ENCODE measurements around the gene TGM3. TPM values are rescaled to one million over a fixed set of nuclear protein-coding genes. Genes with fewer than 3 reads are reported as not detected.

TGM3 gene
- total RNA-seq, 1 experiment from 2014 or later = not detected

DNA sequence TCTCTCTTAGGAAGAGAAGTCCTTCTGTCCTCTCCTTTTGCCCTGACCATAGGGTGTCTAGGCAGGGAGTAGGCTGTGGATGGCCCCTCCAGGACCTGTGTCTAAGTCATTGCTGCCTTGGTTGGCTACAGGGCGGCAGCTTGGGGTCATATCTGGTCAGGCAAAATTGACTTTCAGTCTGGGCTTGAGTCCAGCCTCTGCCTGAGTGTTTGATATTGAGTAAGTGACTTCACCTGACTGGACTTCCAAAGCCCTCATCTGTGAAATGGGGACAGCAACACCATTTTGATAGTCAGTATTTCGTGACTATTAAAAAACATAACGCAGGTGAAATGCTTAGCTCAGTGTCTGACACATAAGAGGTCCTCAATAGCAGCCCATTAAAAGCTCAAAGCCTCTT, 4.6 kb downstream of the TGM3 start:
- H3K4me3 Mint-ChIP-seq (ENCODE audit: unreplicated experiment) = no peak overlapping the region
- H3K4me1 Mint-ChIP-seq (ENCODE audit: insufficient read depth, unreplicated experiment) = peaks cover 18% of the 10 kb centered on the region
- TF ChIP-seq, protein P1, sequence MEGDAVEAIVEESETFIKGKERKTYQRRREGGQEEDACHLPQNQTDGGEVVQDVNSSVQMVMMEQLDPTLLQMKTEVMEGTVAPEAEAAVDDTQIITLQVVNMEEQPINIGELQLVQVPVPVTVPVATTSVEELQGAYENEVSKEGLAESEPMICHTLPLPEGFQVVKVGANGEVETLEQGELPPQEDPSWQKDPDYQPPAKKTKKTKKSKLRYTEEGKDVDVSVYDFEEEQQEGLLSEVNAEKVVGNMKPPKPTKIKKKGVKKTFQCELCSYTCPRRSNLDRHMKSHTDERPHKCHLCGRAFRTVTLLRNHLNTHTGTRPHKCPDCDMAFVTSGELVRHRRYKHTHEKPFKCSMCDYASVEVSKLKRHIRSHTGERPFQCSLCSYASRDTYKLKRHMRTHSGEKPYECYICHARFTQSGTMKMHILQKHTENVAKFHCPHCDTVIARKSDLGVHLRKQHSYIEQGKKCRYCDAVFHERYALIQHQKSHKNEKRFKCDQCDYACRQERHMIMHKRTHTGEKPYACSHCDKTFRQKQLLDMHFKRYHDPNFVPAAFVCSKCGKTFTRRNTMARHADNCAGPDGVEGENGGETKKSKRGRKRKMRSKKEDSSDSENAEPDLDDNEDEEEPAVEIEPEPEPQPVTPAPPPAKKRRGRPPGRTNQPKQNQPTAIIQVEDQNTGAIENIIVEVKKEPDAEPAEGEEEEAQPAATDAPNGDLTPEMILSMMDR (IDR thresholded peaks at IDR 0.05; ENCODE audit: unreplicated experiment) = no peak
- H3K27me3 Mint-ChIP-seq (ENCODE audit: insufficient read depth, unreplicated experiment) = peaks cover 25% of the 10 kb centered on the region
- H3K9me3 Mint-ChIP-seq (ENCODE audit: unreplicated experiment) = no peaks in the 10 kb centered on the region
- H3K27ac Mint-ChIP-seq (ENCODE audit: low read depth, unreplicated experiment) = no peak overlapping the region
- no TSS peak for BruUV-seq (replicated peaks)
- POLR2A ChIA-PET = interaction anchor here (0.6 to 3.7 kb wide), 3 partner anchors 14 to 70 kb away, joined by 3 to 14 read pairs (median 3); no protein-coding TSS in a partner anchor
- peak; percentile 23 for DNase-seq (ENCODE audit: unreplicated experiment)
- no peaks in the 10 kb centered on the region for H3K36me3 Mint-ChIP-seq (ENCODE audit: insufficient read depth, unreplicated experiment)
- CTCF ChIA-PET = interaction anchor here (0.7 to 1.3 kb wide), 4 partner anchors 12 to 230 kb away, joined by 3 read pairs; no protein-coding TSS in a partner anchor
- intact Hi-C loops (cut with micrococcal nuclease) = no loop called here

DNA sequence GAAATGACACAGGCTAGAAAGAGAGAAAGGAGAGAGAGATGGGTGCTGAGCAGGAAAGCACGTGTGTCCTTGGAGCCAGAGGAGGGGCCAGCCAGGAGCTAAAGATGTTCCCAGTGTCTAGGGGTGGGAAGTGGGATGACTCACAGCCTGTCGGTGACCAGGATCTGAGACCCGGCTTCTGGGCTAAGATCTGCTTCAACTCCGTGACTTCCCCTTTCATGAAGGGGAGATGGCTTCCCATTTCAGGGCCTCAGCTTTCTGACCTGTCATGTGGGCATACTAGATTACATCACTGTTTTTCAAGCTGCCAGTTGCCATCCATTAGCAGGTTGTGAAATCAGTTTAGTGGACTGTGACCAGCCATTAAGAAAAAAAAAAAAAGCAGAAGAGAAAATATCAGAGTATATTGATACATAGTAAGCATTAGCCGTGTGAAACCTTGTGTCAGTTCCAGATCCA, 5.4 kb downstream of the TGM3 start:
- no TSS peak for BruUV-seq (replicated peaks)
- Mint-ChIP-seq H3K36me3 (ENCODE audit: insufficient read depth, unreplicated experiment) (no peaks in the 10 kb centered on the region), H3K4me3 (ENCODE audit: unreplicated experiment) (no peak overlapping the region), H3K27ac (ENCODE audit: low read depth, unreplicated experiment) (no peak overlapping the region), H3K9me3 (ENCODE audit: unreplicated experiment) (no peaks in the 10 kb centered on the region), H3K4me1 (ENCODE audit: insufficient read depth, unreplicated experiment) (peaks cover 18% of the 10 kb centered on the region), H3K27me3 (ENCODE audit: insufficient read depth, unreplicated experiment) (peaks cover 30% of the 10 kb centered on the region)
- POLR2A ChIA-PET = interaction anchor here (0.6 to 3.7 kb wide), 3 partner anchors 13 to 71 kb away, joined by 3 to 14 read pairs (median 3); no protein-coding TSS in a partner anchor
- CTCF ChIA-PET = interaction anchor here (0.6 to 1.7 kb wide), 7 partner anchors 12 to 187 kb away, joined by 3 to 5 read pairs (median 3); no protein-coding TSS in a partner anchor
- TF ChIP-seq, protein P1 (IDR thresholded peaks at IDR 0.05; ENCODE audit: unreplicated experiment) = no peak
- intact Hi-C loops (cut with micrococcal nuclease) = no loop called here
- DNase-seq (ENCODE audit: unreplicated experiment) = peak; percentile 58

- no TSS peak for BruUV-seq (replicated peaks)
- no peaks in the 10 kb centered on the region for H3K9me3 Mint-ChIP-seq (ENCODE audit: unreplicated experiment)
- TF ChIP-seq, protein P1 (IDR thresholded peaks at IDR 0.05; ENCODE audit: unreplicated experiment) = no peak
- H3K4me1 Mint-ChIP-seq (ENCODE audit: insufficient read depth, unreplicated experiment) = peaks cover 18% of the 10 kb centered on the region
- no peaks in the 10 kb centered on the region for H3K36me3 Mint-ChIP-seq (ENCODE audit: insufficient read depth, unreplicated experiment)
- no peak overlapping the region for H3K4me3 Mint-ChIP-seq (ENCODE audit: unreplicated experiment)
- no peak overlapping the region for H3K27ac Mint-ChIP-seq (ENCODE audit: low read depth, unreplicated experiment)
- ChIA-PET CTCF (interaction anchor here (0.7 to 1.7 kb wide), 6 partner anchors 12 to 148 kb away, joined by 3 to 6 read pairs (median 4); no protein-coding TSS in a partner anchor), POLR2A (interaction anchor here (1.4 kb wide), 1 partner anchor 66 kb away, joined by 4 read pairs; no protein-coding TSS in a partner anchor)
- intact Hi-C loops (cut with micrococcal nuclease) = no loop called here
- peaks cover 39% of the 10 kb centered on the region for H3K27me3 Mint-ChIP-seq (ENCODE audit: insufficient read depth, unreplicated experiment)
- DNase-seq (ENCODE audit: unreplicated experiment) = no peak
These were observed 6.7 kb downstream of the TGM3 start for GRCh38 chr20:2302384-2303060.

DNA sequence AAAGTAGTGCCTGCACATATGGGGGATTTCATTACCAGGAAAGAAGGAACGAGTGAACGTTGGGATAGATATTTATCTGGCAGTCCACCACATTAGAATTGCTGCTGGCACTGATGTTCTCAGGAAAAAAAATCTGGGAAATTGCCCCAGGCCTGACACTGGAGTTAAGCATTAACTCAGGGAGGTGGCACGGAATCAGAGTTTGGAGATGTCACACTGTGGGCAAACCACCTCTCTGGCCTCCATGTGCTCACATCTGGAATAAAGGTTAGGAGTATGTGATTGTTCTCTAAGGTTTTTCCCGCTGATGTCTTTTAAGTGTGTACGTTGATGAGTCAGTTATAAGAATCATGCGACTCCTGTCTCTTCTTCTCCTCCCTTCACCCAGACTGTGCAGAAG, 7.9 kb downstream of the TGM3 start:
- intact Hi-C loops (cut with micrococcal nuclease) = no loop called here
- TF ChIP-seq, protein P1 (IDR thresholded peaks at IDR 0.05; ENCODE audit: unreplicated experiment) = no peak
- Mint-ChIP-seq H3K4me1 (ENCODE audit: insufficient read depth, unreplicated experiment) (peaks cover 18% of the 10 kb centered on the region), H3K9me3 (ENCODE audit: unreplicated experiment) (no peaks in the 10 kb centered on the region), H3K36me3 (ENCODE audit: insufficient read depth, unreplicated experiment) (no peaks in the 10 kb centered on the region), H3K27ac (ENCODE audit: low read depth, unreplicated experiment) (no peak overlapping the region), H3K4me3 (ENCODE audit: unreplicated experiment) (no peak overlapping the region), H3K27me3 (ENCODE audit: insufficient read depth, unreplicated experiment) (peaks cover 38% of the 10 kb centered on the region)
- POLR2A ChIA-PET = no interaction called here
- no peak for DNase-seq (ENCODE audit: unreplicated experiment)
- CTCF ChIA-PET = interaction anchor here (0.6 to 2.9 kb wide), 4 partner anchors 12 to 147 kb away, joined by 3 to 11 read pairs (median 5); no protein-coding TSS in a partner anchor
- no TSS peak for BruUV-seq (replicated peaks)
